GM12873 (cell line): ENCODE measurements around the gene SLC66A1.

Experiments
- CTCF ChIP-seq: IDR thresholded peaks from 2 replicates; pipeline ENCODE4 v1.5.1; 2012; ENCODE audit warnings: low read depth, mild to moderate bottlenecking, moderate library complexity, low read length, control low read depth; ENCODE audit not compliant: insufficient read depth; ENCODE audit errors: missing control alignments

SLC66A1 gene

GRCh38 chr1:19317126-19317910, 5.2 kb downstream of the SLC66A1 start:
- TF ChIP-seq CTCF = no peak

DNA sequence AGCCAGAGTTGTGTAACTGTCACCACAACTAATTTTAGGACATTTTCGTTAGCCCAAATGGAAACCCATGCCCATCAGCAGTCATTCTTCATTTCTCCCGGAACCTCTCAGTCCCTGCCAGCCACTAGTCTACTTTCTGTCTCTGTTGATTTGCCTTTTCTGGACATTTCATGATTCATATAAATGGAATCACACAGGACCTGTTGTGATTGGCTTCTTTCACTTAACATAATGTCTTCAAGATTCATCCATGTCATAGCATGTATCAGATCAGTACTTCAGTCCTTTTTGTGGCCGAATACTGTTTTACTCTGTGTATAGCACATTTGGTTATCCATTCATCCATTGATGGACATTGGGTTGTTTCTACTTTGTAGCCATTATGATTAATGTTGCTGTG, 7.1 kb downstream of the SLC66A1 start:
- TF ChIP-seq CTCF = no peak

- no peak for TF ChIP-seq CTCF
Measured at GRCh38 chr1:19321071-19321470, 8.9 kb downstream of the SLC66A1 start.

DNA sequence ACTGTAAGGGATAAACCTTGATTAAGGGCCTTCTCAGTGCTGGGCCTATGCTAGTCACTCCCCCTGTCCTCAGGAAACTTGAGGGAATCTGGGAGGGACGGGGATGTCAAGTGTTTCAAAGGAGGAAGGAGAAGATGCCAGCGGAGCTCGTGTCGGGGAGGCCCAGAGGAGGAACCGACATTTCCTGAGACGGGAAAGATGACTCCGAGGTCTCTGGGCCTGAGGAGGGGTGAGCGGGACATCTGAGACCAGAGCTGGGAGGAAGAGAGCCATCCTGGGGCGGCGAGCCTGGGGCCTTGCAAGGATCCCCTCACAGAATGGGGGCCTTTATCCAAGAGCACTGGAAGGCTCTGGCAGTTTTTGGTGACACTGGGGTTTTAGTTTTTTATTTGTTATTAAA, 10.4 kb downstream of the SLC66A1 start:
- TF ChIP-seq CTCF = no peak

- no peak for TF ChIP-seq CTCF
Measured at GRCh38 chr1:19323987-19324664, 12.0 kb downstream of the SLC66A1 start.

DNA sequence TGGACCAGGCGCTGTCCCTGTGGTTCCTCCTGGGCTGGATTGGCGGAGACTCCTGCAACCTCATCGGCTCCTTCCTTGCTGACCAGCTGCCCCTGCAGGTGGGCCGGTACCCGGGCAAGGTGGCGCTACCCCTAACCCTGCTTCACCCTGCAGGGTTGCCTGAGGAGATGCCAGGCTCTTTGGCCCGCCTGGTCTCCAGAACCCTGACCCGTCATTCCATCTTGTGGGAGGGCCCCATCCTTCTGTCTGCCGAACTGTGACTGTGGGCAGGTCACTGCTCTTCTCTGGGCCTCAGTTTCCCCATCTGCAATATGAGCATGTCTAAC, 12.5 kb downstream of the SLC66A1 start:
- TF ChIP-seq CTCF = no peak

DNA sequence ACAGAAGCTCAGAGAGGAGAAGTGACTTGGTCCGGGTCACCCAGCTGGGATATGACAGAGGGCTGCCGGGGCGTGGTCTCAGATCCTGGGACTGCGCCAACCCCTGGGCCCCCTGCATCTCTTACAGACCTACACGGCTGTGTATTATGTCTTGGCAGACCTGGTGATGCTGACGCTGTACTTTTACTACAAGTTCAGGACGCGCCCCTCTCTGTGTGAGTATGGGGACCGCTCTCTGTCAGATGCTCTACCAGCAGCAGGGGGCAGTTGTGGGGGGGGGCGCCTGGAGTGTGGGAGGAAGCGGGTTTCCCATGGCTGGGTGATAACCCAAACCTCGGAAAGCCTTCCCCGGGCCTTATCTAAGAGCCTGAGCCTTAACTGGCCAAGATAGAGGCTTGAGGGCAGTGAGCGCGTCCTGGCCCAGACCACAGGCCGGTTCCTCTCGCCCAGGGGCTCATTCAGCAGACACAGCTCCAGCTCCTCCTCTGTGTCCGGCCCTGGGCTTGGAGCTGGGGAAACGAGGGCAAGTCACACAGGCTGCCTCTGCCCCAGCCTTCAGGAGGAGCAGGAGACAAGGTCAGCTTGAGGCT, 13.3 kb downstream of the SLC66A1 start:
- no peak for TF ChIP-seq CTCF
